T-helper 1 cell treated with Interleukin-12 subunit alpha and Interleukin-12 subunit beta and Interleukin-4 antibody, amounts not matched to agents 30 μg/mL and 1 μg/mL, for 36 hours (primary cell): ENCODE measurements around the gene NRG2.
A peak's percentile ranks its signal among the peaks of the same experiment; 100 is the strongest.

Experiments
- H3K27ac Mint-ChIP-seq: one replicate; pipeline ENCODE4 v1.8.0; 2021; ENCODE audit warnings: mild to moderate bottlenecking, mixed read lengths
- H3K27me3 Mint-ChIP-seq: one replicate; pipeline ENCODE4 v1.8.0; 2021; ENCODE audit warnings: low read depth, mixed read lengths
- H3K36me3 Mint-ChIP-seq: one replicate; pipeline ENCODE4 v1.8.0; 2021; ENCODE audit warnings: low read depth, mixed read lengths
- H3K4me1 Mint-ChIP-seq: one replicate; pipeline ENCODE4 v1.8.0; 2021; ENCODE audit warnings: low read depth, mixed read lengths
- H3K4me3 Mint-ChIP-seq: one replicate; pipeline ENCODE4 v1.8.0; 2021; ENCODE audit warnings: mild to moderate bottlenecking, moderate library complexity, mixed read lengths
- H3K9me3 Mint-ChIP-seq: one replicate; pipeline ENCODE4 v1.8.0; 2021; ENCODE audit warnings: mixed read lengths

The NRG2 gene

GRCh38 chr5:139863361-139863760 is 179.7 kb downstream of the NRG2 start:
- Mint-ChIP-seq H3K9me3 (no peaks in the 10 kb centered on the region), H3K36me3 (no peaks in the 10 kb centered on the region), H3K27me3 (peaks cover 16% of the 10 kb centered on the region), H3K4me1 (no peaks in the 10 kb centered on the region), H3K27ac (no peak overlapping the region), H3K4me3 (no peak overlapping the region)

- Mint-ChIP-seq H3K27ac (no peak overlapping the region), H3K36me3 (no peaks in the 10 kb centered on the region), H3K4me3 (no peak overlapping the region)
These were observed 180.3 kb downstream of the NRG2 start for GRCh38 chr5:139862803-139863202.

GRCh38 chr5:139862313-139862712 is 180.8 kb downstream of the NRG2 start:
- H3K36me3 Mint-ChIP-seq: no peaks in the 10 kb centered on the region
- no peaks in the 10 kb centered on the region for H3K4me1 Mint-ChIP-seq
- H3K9me3 Mint-ChIP-seq: no peaks in the 10 kb centered on the region
- H3K27me3 Mint-ChIP-seq: peaks cover 16% of the 10 kb centered on the region
- H3K27ac Mint-ChIP-seq: no peak overlapping the region
- no peak overlapping the region for H3K4me3 Mint-ChIP-seq

More at GRCh38 chr5:139862803-139863202, 180.3 kb downstream of the NRG2 start:
- Mint-ChIP-seq H3K4me1 (no peaks in the 10 kb centered on the region), H3K27me3 (peaks cover 16% of the 10 kb centered on the region), H3K9me3 (no peaks in the 10 kb centered on the region)

GRCh38 chr5:139861889-139862207 is 181.3 kb downstream of the NRG2 start:
- Mint-ChIP-seq H3K36me3 (no peaks in the 10 kb centered on the region), H3K9me3 (no peaks in the 10 kb centered on the region), H3K4me1 (no peaks in the 10 kb centered on the region), H3K27me3 (peaks cover 13% of the 10 kb centered on the region), H3K4me3 (no peak overlapping the region), H3K27ac (no peak overlapping the region)

GRCh38 chr5:139861021-139861888 is 181.8 kb downstream of the NRG2 start:
- Mint-ChIP-seq H3K4me1 (no peaks in the 10 kb centered on the region), H3K27ac (no peak overlapping the region), H3K27me3 (peaks cover 9% of the 10 kb centered on the region), H3K36me3 (no peaks in the 10 kb centered on the region), H3K4me3 (no peak overlapping the region), H3K9me3 (no peaks in the 10 kb centered on the region)

- H3K4me1 Mint-ChIP-seq: no peaks in the 10 kb centered on the region
- H3K9me3 Mint-ChIP-seq: no peaks in the 10 kb centered on the region
- no peaks in the 10 kb centered on the region for H3K36me3 Mint-ChIP-seq
- no peak overlapping the region for H3K4me3 Mint-ChIP-seq
- no peak overlapping the region for H3K27ac Mint-ChIP-seq
- H3K27me3 Mint-ChIP-seq: no peaks in the 10 kb centered on the region
These were observed 184.1 kb downstream of the NRG2 start for GRCh38 chr5:139859013-139859412.

- no peaks in the 10 kb centered on the region for H3K27me3 Mint-ChIP-seq
- no peak overlapping the region for H3K27ac Mint-ChIP-seq
- H3K4me1 Mint-ChIP-seq: no peaks in the 10 kb centered on the region
- H3K9me3 Mint-ChIP-seq: no peaks in the 10 kb centered on the region
- no peaks in the 10 kb centered on the region for H3K36me3 Mint-ChIP-seq
- no peak overlapping the region for H3K4me3 Mint-ChIP-seq
These were observed 186.4 kb downstream of the NRG2 start for GRCh38 chr5:139856714-139857113.

GRCh38 chr5:139855946-139856540 is 187.1 kb downstream of the NRG2 start:
- H3K27me3 Mint-ChIP-seq: no peaks in the 10 kb centered on the region
- no peak overlapping the region for H3K27ac Mint-ChIP-seq
- H3K9me3 Mint-ChIP-seq: no peaks in the 10 kb centered on the region
- no peaks in the 10 kb centered on the region for H3K36me3 Mint-ChIP-seq
- H3K4me1 Mint-ChIP-seq: no peaks in the 10 kb centered on the region
- H3K4me3 Mint-ChIP-seq: no peak overlapping the region

- no peak overlapping the region for H3K4me3 Mint-ChIP-seq
- no peak overlapping the region for H3K27ac Mint-ChIP-seq
- H3K36me3 Mint-ChIP-seq: no peaks in the 10 kb centered on the region
- no peaks in the 10 kb centered on the region for H3K4me1 Mint-ChIP-seq
- no peaks in the 10 kb centered on the region for H3K27me3 Mint-ChIP-seq
- H3K9me3 Mint-ChIP-seq: no peaks in the 10 kb centered on the region
These were observed 187.6 kb downstream of the NRG2 start for GRCh38 chr5:139855451-139855850.

- Mint-ChIP-seq H3K36me3 (no peaks in the 10 kb centered on the region), H3K27me3 (peaks cover 3% of the 10 kb centered on the region), H3K4me1 (no peaks in the 10 kb centered on the region)
These were observed 188.1 kb downstream of the NRG2 start for GRCh38 chr5:139854953-139855352.

GRCh38 chr5:139854029-139854605 is 189.0 kb downstream of the NRG2 start:
- H3K4me1 Mint-ChIP-seq: no peaks in the 10 kb centered on the region
- H3K36me3 Mint-ChIP-seq: no peaks in the 10 kb centered on the region
- H3K27me3 Mint-ChIP-seq: peaks cover 11% of the 10 kb centered on the region
- no peaks in the 10 kb centered on the region for H3K9me3 Mint-ChIP-seq
- no peak overlapping the region for H3K4me3 Mint-ChIP-seq
- no peak overlapping the region for H3K27ac Mint-ChIP-seq

More at GRCh38 chr5:139854953-139855352, 188.1 kb downstream of the NRG2 start:
- H3K9me3 Mint-ChIP-seq: no peaks in the 10 kb centered on the region
- no peak overlapping the region for H3K27ac Mint-ChIP-seq
- no peak overlapping the region for H3K4me3 Mint-ChIP-seq

- no peaks in the 10 kb centered on the region for H3K9me3 Mint-ChIP-seq
- H3K27me3 Mint-ChIP-seq: peaks cover 16% of the 10 kb centered on the region
- no peak overlapping the region for H3K4me3 Mint-ChIP-seq
These were observed 190.4 kb downstream of the NRG2 start for GRCh38 chr5:139852696-139853095.

GRCh38 chr5:139851558-139851957 is 191.5 kb downstream of the NRG2 start:
- Mint-ChIP-seq H3K27me3 (peaks cover 27% of the 10 kb centered on the region), H3K27ac (no peak overlapping the region), H3K4me1 (no peaks in the 10 kb centered on the region), H3K4me3 (no peak overlapping the region), H3K9me3 (no peaks in the 10 kb centered on the region), H3K36me3 (no peaks in the 10 kb centered on the region)

More at GRCh38 chr5:139852696-139853095, 190.4 kb downstream of the NRG2 start:
- Mint-ChIP-seq H3K4me1 (no peaks in the 10 kb centered on the region), H3K36me3 (no peaks in the 10 kb centered on the region), H3K27ac (no peak overlapping the region)

GRCh38 chr5:139850423-139851016 is 192.6 kb downstream of the NRG2 start:
- no peak overlapping the region for H3K4me3 Mint-ChIP-seq
- no peaks in the 10 kb centered on the region for H3K36me3 Mint-ChIP-seq
- no peaks in the 10 kb centered on the region for H3K9me3 Mint-ChIP-seq
- H3K27ac Mint-ChIP-seq: no peak overlapping the region
- H3K4me1 Mint-ChIP-seq: no peaks in the 10 kb centered on the region
- H3K27me3 Mint-ChIP-seq: peaks cover 37% of the 10 kb centered on the region

GRCh38 chr5:139849942-139850341 is 193.2 kb downstream of the NRG2 start:
- Mint-ChIP-seq H3K27me3 (peaks cover 43% of the 10 kb centered on the region), H3K27ac (no peak overlapping the region), H3K9me3 (no peaks in the 10 kb centered on the region), H3K4me3 (peak overlapping the region; percentile 59), H3K4me1 (no peaks in the 10 kb centered on the region), H3K36me3 (no peaks in the 10 kb centered on the region)
